SIG-M5 treated with dmso at 0.1 percent for 504 hours (cell line): ENCODE measurements around the gene FGA.

Experiments
- DNase-seq: peaks from one replicate; lab custom pipeline; 2025; ENCODE audit not compliant: unreplicated experiment; lab: John Stamatoyannopoulos, UW

FGA gene

GRCh38 chr4:154590329-154591006 lies at the start of gene FGA:
TSS of gene FGA (minus strand) at chr4:154590742. CDS start at chr4:154590687, 55 bp downstream.
- DNase-seq, result no peak

- DNase-seq, result no peak
These were observed 43.5 kb upstream of the FGA start for GRCh38 chr4:154634058-154634457.

- no peak for DNase-seq
These were observed 41.3 kb upstream of the FGA start for GRCh38 chr4:154631828-154632227.

GRCh38 chr4:154630324-154630723 lies 39.8 kb upstream of the FGA start:
- no peak for DNase-seq

- DNase-seq, result no peak
These were observed 36.4 kb upstream of the FGA start for GRCh38 chr4:154626793-154627484.

- no peak for DNase-seq
These were observed 35.4 kb upstream of the FGA start for GRCh38 chr4:154625971-154626370.

- DNase-seq, result no peak
These were observed 33.5 kb upstream of the FGA start for GRCh38 chr4:154623995-154624394.

GRCh38 chr4:154623436-154623835 lies 32.9 kb upstream of the FGA start:
- DNase-seq, result no peak

GRCh38 chr4:154622598-154622997 lies 32.1 kb upstream of the FGA start:
- peak; percentile 32 for DNase-seq

- DNase-seq, result no peak
These were observed 29.6 kb upstream of the FGA start for GRCh38 chr4:154620111-154620510.

- DNase-seq, result peak; percentile 61
These were observed 28.3 kb upstream of the FGA start for GRCh38 chr4:154618708-154619315.

- DNase-seq, result no peak
These were observed 27.3 kb upstream of the FGA start for GRCh38 chr4:154617820-154618317.

GRCh38 chr4:154616731-154617130 lies 26.2 kb upstream of the FGA start:
- no peak for DNase-seq

GRCh38 chr4:154616287-154616686 lies 25.7 kb upstream of the FGA start:
- DNase-seq, result no peak

GRCh38 chr4:154615211-154615610 lies 24.7 kb upstream of the FGA start:
- DNase-seq, result no peak

GRCh38 chr4:154614306-154614705 lies 23.8 kb upstream of the FGA start:
- DNase-seq, result no peak

- DNase-seq, result no peak
These were observed 22.2 kb upstream of the FGA start, which contains the start of gene FGG for GRCh38 chr4:154612472-154613414. TSS of gene FGG (minus strand) at chr4:154612656. CDS start at chr4:154612609, 47 bp downstream.

- no peak for DNase-seq
These were observed 21.3 kb upstream of the FGA start for GRCh38 chr4:154611833-154612232.

- DNase-seq, result no peak
These were observed 20.0 kb upstream of the FGA start for GRCh38 chr4:154610582-154610981.

- DNase-seq, result no peak
These were observed 19.0 kb upstream of the FGA start for GRCh38 chr4:154609532-154609931.
